Measurements from ENCODE around the gene DNAJC9. TPM values are rescaled to one million over a fixed set of nuclear protein-coding genes. Genes with fewer than 3 reads are reported as not detected.

Gene DNAJC9, protein sequence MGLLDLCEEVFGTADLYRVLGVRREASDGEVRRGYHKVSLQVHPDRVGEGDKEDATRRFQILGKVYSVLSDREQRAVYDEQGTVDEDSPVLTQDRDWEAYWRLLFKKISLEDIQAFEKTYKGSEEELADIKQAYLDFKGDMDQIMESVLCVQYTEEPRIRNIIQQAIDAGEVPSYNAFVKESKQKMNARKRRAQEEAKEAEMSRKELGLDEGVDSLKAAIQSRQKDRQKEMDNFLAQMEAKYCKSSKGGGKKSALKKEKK
- 30.2 and 33.2 TPM in 2 replicates for total RNA-seq (2012; rRNA removed)

DNA sequence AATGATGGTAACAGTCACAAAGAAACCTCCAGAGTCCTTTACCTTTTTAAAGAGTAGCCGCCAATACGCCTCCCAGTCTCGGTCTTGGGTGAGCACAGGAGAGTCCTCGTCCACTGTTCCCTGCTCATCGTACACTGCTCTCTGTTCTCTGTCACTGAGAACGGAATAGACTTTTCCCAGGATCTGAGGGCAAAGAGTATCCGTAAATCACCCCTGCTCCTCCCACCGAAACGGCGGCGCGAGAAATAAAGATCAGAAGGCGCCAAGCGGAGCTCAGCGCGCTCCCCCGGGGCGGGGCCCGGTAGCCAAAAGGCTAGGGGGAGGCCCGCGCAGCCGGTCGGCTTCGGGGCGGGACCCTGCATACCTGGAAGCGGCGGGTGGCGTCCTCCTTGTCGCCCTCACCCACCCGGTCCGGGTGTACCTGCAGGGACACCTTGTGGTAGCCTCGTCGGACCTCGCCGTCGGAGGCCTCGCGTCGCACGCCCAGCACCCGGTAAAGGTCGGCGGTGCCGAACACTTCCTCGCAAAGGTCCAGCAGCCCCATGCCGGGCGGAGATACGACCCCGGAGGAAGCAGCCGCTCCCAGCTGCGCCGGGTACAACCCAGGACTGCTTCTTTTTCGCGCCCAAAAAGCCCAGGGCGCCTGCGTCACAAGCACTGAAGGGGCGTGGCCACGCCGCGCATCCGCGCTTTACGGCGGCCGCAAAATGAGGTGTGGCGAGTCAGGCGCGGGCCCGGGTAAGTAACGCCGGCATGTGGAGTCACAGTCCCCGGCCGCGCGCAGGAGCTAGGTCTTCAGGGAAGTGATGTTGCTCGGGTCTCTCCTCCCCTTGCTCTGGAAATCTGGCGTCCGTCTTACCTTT, at the start of gene DNAJC9:
Gene DNAJC9 (minus strand): TSS at position 610 of the 863 bp plus-strand sequence. CDS start 66 bp downstream, at position 544.
- Histone ChIP-seq H3K36me3 (ENCODE audit: insufficient read depth, low read length) (peaks cover 47% of the 10 kb centered on the region), H3K4me2 (ENCODE audit: low read length) (peak within 1 kb of the TSS; percentile 81), H3K9ac (ENCODE audit: low read depth, low read length) (peak within 1 kb of the TSS; percentile 91), H3K9me3 (replicated peaks; ENCODE audit: low read length) (no peaks in the 10 kb centered on the region), H3K4me3 (ENCODE audit: low read length) (peak within 1 kb of the TSS; percentile 92), H3K27me3 (ENCODE audit: control insufficient read depth, insufficient read depth, low read length) (no peaks in the 10 kb centered on the region), H3K4me1 (ENCODE audit: control insufficient read depth, insufficient read depth, low read length) (peaks cover 24% of the 10 kb centered on the region)

DNA sequence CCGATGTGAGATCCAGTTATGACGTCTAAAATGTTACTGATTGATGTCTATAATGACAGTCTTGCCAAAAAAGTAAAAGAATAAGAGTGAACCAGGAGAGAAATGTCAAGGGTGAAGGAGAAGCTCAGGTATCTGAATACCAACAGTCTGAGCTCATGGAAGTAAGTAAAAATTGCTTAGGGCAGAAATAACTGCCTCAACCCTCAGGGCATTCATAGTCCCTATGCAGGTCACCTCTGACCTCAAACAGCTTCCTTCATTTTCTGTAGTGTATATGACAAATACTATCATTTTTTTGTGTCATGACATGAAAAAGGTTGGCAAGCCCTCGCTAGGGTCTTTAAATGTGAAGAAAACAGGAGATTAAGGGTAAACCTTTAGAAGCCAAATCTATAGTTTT, 46.4 kb upstream of the DNAJC9 start:
- H3K27me3 ChIP-seq (ENCODE audit: control insufficient read depth, insufficient read depth, low read length) = no peaks in the 10 kb centered on the region
- no peak overlapping the region for H3K4me3 ChIP-seq (ENCODE audit: low read length)
- H3K9me3 ChIP-seq (replicated peaks; ENCODE audit: low read length) = no peaks in the 10 kb centered on the region
- H3K4me2 ChIP-seq (ENCODE audit: low read length) = no peak overlapping the region
- no peaks in the 10 kb centered on the region for H3K36me3 ChIP-seq (ENCODE audit: insufficient read depth, low read length)
- no peaks in the 10 kb centered on the region for H3K4me1 ChIP-seq (ENCODE audit: control insufficient read depth, insufficient read depth, low read length)
- no peak overlapping the region for H3K9ac ChIP-seq (ENCODE audit: low read depth, low read length)

DNA sequence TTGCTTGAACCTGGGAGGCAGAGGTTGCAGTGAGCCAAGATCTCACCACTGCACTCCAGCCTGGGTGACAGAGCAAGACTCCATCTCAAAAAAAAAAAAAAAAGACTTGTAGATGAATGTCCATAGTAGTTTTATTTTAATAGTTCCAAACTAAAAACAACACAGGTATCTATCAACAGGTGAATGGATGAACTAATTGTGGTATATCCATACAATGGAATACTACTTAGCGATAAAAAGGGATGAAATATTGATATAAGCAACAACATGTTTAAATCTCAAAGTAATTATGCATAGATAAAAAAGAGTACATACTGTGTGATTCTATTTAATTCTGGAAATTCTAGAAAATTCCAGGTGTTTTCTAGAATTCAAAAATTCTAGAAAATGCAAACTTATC, 42.9 kb upstream of the DNAJC9 start:
- Histone ChIP-seq H3K9me3 (replicated peaks; ENCODE audit: low read length) (no peaks in the 10 kb centered on the region), H3K27me3 (ENCODE audit: control insufficient read depth, insufficient read depth, low read length) (no peaks in the 10 kb centered on the region), H3K9ac (ENCODE audit: low read depth, low read length) (no peak overlapping the region), H3K36me3 (ENCODE audit: insufficient read depth, low read length) (no peaks in the 10 kb centered on the region), H3K4me2 (ENCODE audit: low read length) (no peak overlapping the region), H3K4me1 (ENCODE audit: control insufficient read depth, insufficient read depth, low read length) (no peaks in the 10 kb centered on the region), H3K4me3 (ENCODE audit: low read length) (no peak overlapping the region)

DNA sequence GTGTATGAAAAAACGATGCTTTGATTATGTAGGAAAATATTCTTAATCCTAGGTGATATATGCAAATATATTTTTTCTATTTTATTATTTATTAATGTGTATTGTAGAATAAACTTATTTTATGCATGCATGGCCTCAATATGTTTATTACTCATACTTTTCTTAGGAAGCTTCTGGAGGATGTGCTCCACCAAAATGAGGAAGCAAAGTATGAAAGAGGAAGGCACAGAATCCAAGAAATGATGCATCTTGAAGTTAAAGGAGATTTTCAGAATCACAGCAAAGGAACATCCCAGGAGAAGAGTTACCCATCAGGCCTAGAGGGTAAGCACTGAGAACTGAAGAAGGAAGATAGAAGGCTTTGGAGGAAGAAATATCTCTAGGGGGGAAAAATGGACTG, 40.4 kb upstream of the DNAJC9 start:
- Histone ChIP-seq H3K9me3 (replicated peaks; ENCODE audit: low read length) (no peaks in the 10 kb centered on the region), H3K36me3 (ENCODE audit: insufficient read depth, low read length) (no peaks in the 10 kb centered on the region), H3K4me1 (ENCODE audit: control insufficient read depth, insufficient read depth, low read length) (no peaks in the 10 kb centered on the region), H3K4me3 (ENCODE audit: low read length) (no peak overlapping the region), H3K27me3 (ENCODE audit: control insufficient read depth, insufficient read depth, low read length) (no peaks in the 10 kb centered on the region), H3K9ac (ENCODE audit: low read depth, low read length) (no peak overlapping the region), H3K4me2 (ENCODE audit: low read length) (no peak overlapping the region)

DNA sequence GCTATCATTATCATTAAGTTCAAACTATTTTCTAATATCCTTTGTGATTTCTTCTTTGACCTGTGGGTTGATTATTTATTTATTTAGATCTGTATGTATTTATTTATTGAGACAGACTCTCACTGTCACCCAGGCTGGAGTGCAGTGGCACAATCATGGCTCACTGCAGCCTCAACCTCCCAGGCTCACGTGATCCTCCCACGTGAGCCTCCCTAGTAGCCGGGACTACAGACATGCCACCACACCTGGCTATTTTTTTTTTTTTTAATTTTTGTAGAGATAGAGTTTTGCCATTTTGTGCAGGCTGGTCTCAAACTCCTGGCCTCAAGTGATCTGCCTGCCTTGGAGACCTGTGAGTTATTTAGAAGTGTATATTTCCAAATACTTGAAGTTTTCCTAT, 34.0 kb upstream of the DNAJC9 start:
- peaks cover 6% of the 10 kb centered on the region for H3K4me1 ChIP-seq (ENCODE audit: control insufficient read depth, insufficient read depth, low read length)
- H3K4me3 ChIP-seq (ENCODE audit: low read length) = no peak overlapping the region
- no peak overlapping the region for H3K4me2 ChIP-seq (ENCODE audit: low read length)
- H3K27me3 ChIP-seq (ENCODE audit: control insufficient read depth, insufficient read depth, low read length) = no peaks in the 10 kb centered on the region
- H3K9me3 ChIP-seq (replicated peaks; ENCODE audit: low read length) = no peaks in the 10 kb centered on the region
- H3K36me3 ChIP-seq (ENCODE audit: insufficient read depth, low read length) = no peaks in the 10 kb centered on the region
- H3K9ac ChIP-seq (ENCODE audit: low read depth, low read length) = no peak overlapping the region

DNA sequence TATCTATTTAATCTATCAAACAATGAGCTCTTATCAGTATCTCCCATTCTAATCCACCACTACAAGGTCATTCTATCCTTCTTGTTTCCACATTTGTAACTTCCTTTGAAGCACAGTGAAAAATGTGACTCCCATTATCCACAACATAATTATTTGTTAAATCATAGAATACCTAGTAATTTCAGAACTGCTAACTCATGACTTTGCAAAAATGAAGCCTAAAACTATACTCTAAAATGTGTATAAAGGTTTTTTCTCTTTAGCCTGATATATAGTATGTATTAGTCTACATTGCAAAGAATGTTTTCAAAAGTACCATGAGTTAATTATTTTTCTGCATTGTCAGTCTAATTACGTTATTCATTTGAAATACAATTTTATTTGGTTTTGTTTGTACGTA, 17.4 kb upstream of the DNAJC9 start:
- H3K36me3 ChIP-seq (ENCODE audit: insufficient read depth, low read length) = no peaks in the 10 kb centered on the region
- H3K27me3 ChIP-seq (ENCODE audit: control insufficient read depth, insufficient read depth, low read length) = no peaks in the 10 kb centered on the region
- H3K4me1 ChIP-seq (ENCODE audit: control insufficient read depth, insufficient read depth, low read length) = peaks cover 17% of the 10 kb centered on the region
- no peak overlapping the region for H3K9ac ChIP-seq (ENCODE audit: low read depth, low read length)
- no peaks in the 10 kb centered on the region for H3K9me3 ChIP-seq (replicated peaks; ENCODE audit: low read length)
- H3K4me3 ChIP-seq (ENCODE audit: low read length) = no peak overlapping the region
- H3K4me2 ChIP-seq (ENCODE audit: low read length) = no peak overlapping the region

DNA sequence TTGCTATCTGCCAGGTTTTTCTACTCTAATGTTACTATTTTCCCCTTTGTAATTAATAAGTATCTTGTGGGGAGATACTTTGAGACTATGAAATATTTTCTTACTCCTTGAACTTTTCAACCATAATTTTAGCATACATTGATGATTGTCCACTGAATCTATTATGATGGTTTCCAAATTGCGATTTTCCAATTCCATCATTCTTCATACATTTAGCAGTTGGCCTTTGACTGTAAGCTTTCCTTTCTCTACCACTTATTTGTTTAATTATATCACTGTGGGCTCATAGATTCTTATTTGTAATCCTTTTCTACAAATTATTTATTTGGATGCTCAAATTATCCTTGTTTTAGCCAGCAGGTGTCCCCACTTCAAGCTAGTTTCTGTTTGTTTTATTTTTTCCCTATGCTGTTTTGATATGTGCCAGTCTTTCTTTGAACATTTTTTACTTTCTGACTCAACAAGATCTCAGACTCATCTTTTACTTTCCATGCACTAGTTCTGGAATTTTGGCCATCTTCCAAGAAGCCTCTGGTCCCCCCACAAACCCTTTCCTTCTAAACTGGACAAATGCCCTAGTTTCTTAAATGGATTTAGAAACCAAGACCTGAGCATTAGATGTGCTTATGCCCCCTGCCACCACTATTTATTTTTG, 16.8 kb upstream of the DNAJC9 start:
- Histone ChIP-seq H3K9me3 (replicated peaks; ENCODE audit: low read length) (no peaks in the 10 kb centered on the region), H3K36me3 (ENCODE audit: insufficient read depth, low read length) (no peaks in the 10 kb centered on the region), H3K4me3 (ENCODE audit: low read length) (no peak overlapping the region), H3K4me1 (ENCODE audit: control insufficient read depth, insufficient read depth, low read length) (peaks cover 17% of the 10 kb centered on the region), H3K27me3 (ENCODE audit: control insufficient read depth, insufficient read depth, low read length) (no peaks in the 10 kb centered on the region), H3K9ac (ENCODE audit: low read depth, low read length) (peak overlapping the region; percentile 14), H3K4me2 (ENCODE audit: low read length) (peak overlapping the region; percentile 39)

DNA sequence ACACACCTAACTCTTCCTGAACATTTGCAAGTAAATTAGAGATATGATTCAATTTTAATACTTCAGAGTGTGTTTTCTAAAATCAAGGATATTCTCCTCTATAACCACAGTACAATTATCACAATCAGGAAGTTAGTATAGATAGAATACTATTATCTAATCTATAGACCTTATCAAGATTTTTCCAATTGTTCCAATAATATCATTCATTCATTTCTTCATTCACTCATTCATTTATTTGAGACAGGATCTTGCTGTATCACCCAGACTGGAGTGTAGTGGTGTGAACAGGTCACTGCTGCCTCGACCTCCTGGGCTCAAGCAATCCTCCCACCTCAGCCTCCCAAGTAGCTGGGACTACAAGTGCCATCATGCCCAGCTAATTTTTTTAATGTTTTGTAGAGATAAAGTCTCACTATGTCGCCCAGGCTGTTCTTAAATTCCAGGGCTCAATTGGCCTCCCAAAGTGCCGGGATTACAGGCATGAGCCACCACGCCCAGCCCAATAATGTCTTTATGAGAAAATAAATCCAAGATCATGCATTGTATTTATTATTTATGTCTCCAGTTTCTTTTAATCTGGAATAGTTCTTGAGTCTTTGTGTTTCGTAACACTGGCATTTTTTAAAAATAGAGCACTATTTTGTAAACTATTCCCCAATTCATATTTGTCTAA, 16.0 kb upstream of the DNAJC9 start:
- Histone ChIP-seq H3K9me3 (replicated peaks; ENCODE audit: low read length) (no peaks in the 10 kb centered on the region), H3K4me2 (ENCODE audit: low read length) (no peak overlapping the region), H3K36me3 (ENCODE audit: insufficient read depth, low read length) (no peaks in the 10 kb centered on the region), H3K4me1 (ENCODE audit: control insufficient read depth, insufficient read depth, low read length) (peaks cover 17% of the 10 kb centered on the region), H3K9ac (ENCODE audit: low read depth, low read length) (no peak overlapping the region), H3K4me3 (ENCODE audit: low read length) (no peak overlapping the region), H3K27me3 (ENCODE audit: control insufficient read depth, insufficient read depth, low read length) (no peaks in the 10 kb centered on the region)

DNA sequence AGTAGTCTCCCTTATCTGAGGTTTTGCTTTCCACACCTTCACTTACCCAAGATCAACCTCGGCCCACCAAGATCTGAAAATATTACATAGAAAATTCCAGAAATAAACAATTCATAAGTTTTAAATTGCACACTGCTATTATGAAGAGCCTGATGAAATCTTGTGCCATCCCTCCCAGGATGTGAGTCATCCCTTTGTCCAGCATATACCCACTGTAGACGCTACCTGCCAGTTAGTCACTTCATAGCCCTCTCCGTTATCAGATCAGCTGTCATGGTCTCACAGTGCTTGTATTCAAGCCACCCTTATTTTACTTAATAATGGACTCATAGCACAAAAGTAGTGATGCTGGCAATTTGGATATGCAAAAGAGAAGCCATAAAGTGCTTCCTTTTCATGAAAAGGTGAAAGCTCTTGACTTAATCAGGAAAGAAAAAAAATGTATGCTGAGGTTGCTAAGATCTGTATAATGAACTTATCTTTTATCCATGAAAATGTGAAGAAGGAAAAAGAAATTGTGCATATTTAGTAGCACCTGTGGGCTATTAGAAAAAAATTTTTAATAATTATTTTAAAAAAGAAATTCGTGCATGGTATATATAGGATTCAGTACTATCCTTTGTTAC, 15.2 kb upstream of the DNAJC9 start:
- H3K4me2 ChIP-seq (ENCODE audit: low read length) = peak overlapping the region; percentile 50
- H3K36me3 ChIP-seq (ENCODE audit: insufficient read depth, low read length) = no peaks in the 10 kb centered on the region
- H3K4me3 ChIP-seq (ENCODE audit: low read length) = no peak overlapping the region
- no peaks in the 10 kb centered on the region for H3K9me3 ChIP-seq (replicated peaks; ENCODE audit: low read length)
- no peaks in the 10 kb centered on the region for H3K27me3 ChIP-seq (ENCODE audit: control insufficient read depth, insufficient read depth, low read length)
- peaks cover 17% of the 10 kb centered on the region for H3K4me1 ChIP-seq (ENCODE audit: control insufficient read depth, insufficient read depth, low read length)
- H3K9ac ChIP-seq (ENCODE audit: low read depth, low read length) = no peak overlapping the region

DNA sequence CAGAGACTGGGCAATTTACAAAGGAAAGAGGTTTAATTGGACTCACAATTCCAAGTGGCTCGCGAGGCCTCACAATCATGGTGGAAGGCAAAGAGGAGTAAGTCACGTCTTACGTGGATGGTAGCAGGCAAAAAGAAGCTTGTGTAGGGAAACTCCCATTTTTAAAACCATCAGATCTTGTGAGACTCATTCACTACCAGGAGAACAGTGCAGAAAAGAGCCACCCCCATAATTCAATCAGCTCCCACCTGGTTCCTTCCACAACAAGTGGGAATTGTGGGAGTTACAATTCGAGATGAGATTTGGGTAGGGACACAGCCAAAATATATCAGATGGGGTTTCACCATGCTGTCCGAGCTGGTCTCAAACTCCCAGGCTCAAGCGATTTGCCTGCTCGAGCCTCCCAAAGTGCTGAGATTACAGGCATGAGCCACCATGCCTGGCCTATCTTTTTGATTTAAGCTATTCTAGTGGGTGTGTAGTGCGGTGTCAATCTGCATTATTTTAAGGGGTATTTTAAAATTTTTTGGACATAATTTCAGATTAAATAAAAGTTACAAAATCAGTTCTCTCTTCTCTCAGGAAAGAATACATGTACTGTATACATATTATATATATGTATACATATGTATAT, 14.4 kb upstream of the DNAJC9 start:
- H3K4me2 ChIP-seq (ENCODE audit: low read length) = no peak overlapping the region
- no peak overlapping the region for H3K9ac ChIP-seq (ENCODE audit: low read depth, low read length)
- no peaks in the 10 kb centered on the region for H3K36me3 ChIP-seq (ENCODE audit: insufficient read depth, low read length)
- H3K27me3 ChIP-seq (ENCODE audit: control insufficient read depth, insufficient read depth, low read length) = no peaks in the 10 kb centered on the region
- H3K4me1 ChIP-seq (ENCODE audit: control insufficient read depth, insufficient read depth, low read length) = peaks cover 17% of the 10 kb centered on the region
- no peaks in the 10 kb centered on the region for H3K9me3 ChIP-seq (replicated peaks; ENCODE audit: low read length)
- H3K4me3 ChIP-seq (ENCODE audit: low read length) = no peak overlapping the region
